Hepatocyte (in vitro differentiated cells): Measurements from ENCODE around the gene CD300A. TPM values are rescaled to one million over a fixed set of nuclear protein-coding genes. Genes with fewer than 3 reads are reported as not detected.

Experiments used
- DNase-seq: peaks from one replicate; pipeline ENCODE4 v3.0.0-alpha.2; 2016; ENCODE audit warnings: low spot score
- H2AFZ ChIP-seq: fragments of 200-600 bp; sonication (generic); 2 replicates; pipeline ENCODE4 v1.6.0; 2016; ENCODE audit warnings: antibody characterized with exemption, mild to moderate bottlenecking
- H3K27ac ChIP-seq: fragments of 200-600 bp; sonication (generic); 2 replicates; pipeline ENCODE4 v1.5.1; 2016; ENCODE audit warnings: mild to moderate bottlenecking
- H3K27me3 ChIP-seq: fragments of 200-600 bp; sonication (generic); 2 replicates; pipeline ENCODE4 v1.6.1; 2016
- H3K36me3 ChIP-seq: fragments of 200-600 bp; sonication (generic); replicated peaks from 2 replicates; pipeline ENCODE4 v1.5.1; 2016; ENCODE audit warnings: low read depth; ENCODE audit not compliant: insufficient read depth
- H3K4me1 ChIP-seq: fragments of 200-600 bp; sonication (generic); 2 replicates; pipeline ENCODE4 v1.5.1; 2016; ENCODE audit warnings: mild to moderate bottlenecking, moderate library complexity; ENCODE audit not compliant: insufficient read depth
- H3K4me2 ChIP-seq: fragments of 200-600 bp; sonication (generic); 2 replicates; pipeline ENCODE4 v1.6.0; 2016
- H3K4me3 ChIP-seq: fragments of 200-600 bp; sonication (generic); 2 replicates; pipeline ENCODE4 v1.5.1; 2016; ENCODE audit warnings: mild to moderate bottlenecking
- H3K79me2 ChIP-seq: fragments of 200-600 bp; sonication (generic); 2 replicates; pipeline ENCODE4 v1.6.0; 2017; ENCODE audit warnings: mild to moderate bottlenecking
- H3K9me2 ChIP-seq: fragments of 200-600 bp; sonication (generic); replicated peaks from 2 replicates; pipeline ENCODE4 v1.6.0; 2017; ENCODE audit warnings: mild to moderate bottlenecking; ENCODE audit not compliant: insufficient read depth
- H3K9me3 ChIP-seq: fragments of 200-600 bp; sonication (generic); 2 replicates; pipeline ENCODE4 v1.5.1; 2016; ENCODE audit warnings: low read depth, mild to moderate bottlenecking
- H4K20me1 ChIP-seq: fragments of 200-600 bp; sonication (generic); 2 replicates; pipeline ENCODE4 v1.6.0; 2016; ENCODE audit warnings: mild to moderate bottlenecking; ENCODE audit not compliant: insufficient read depth, poor library complexity, severe bottlenecking
- EZH2 ChIP-seq: fragments of 200-600 bp; sonication (generic); IDR thresholded peaks from 2 replicates; pipeline ENCODE4 v1.6.1; 2016; ENCODE audit warnings: antibody characterized with exemption, mild to moderate bottlenecking, borderline replicate concordance
- EZH2phosphoT487 ChIP-seq: fragments of 200-600 bp; sonication (generic); IDR thresholded peaks from one replicate; pipeline ENCODE4 v1.6.1; 2018; ENCODE audit warnings: antibody characterized with exemption, mild to moderate bottlenecking, low read depth, moderate library complexity; ENCODE audit not compliant: unreplicated experiment, severe bottlenecking
- WGBS: methylation state at CpG from one replicate; pipeline ENCODE4 v1.1.6; 2016; ENCODE audit warnings: low lambda C conversion rate; ENCODE audit errors: missing lambda C conversion rate; 5-methylcytosine and 5-hydroxymethylcytosine counted together
- polyA plus RNA-seq: library from polyadenylated mRNA; unstranded; fragments of >200 nt; fragmentation: Nextera tagmentation; extraction: Ambion mirVana; gene quantifications from 2 replicates; pipeline ENCODE4 v1.2.1, GENCODE V29; 2016
- total RNA-seq: library from RNA; depleted of rRNA; stranded (reverse); fragments of >200 nt; gene quantifications from 2 replicates; pipeline ENCODE4 v1.2.3, GENCODE V29; 2014
- TF ChIP-seq, protein P1 (sequence below): fragments of 200-600 bp; sonication (generic); IDR thresholded peaks from 2 replicates; pipeline ENCODE4 v1.5.1; 2016; ENCODE audit warnings: antibody characterized with exemption, mild to moderate bottlenecking; ENCODE audit not compliant: poor library complexity

The CD300A gene
- total and polyA plus RNA-seq, 2 experiments from 2014 or later: 0.22 to 1.1 TPM

DNA sequence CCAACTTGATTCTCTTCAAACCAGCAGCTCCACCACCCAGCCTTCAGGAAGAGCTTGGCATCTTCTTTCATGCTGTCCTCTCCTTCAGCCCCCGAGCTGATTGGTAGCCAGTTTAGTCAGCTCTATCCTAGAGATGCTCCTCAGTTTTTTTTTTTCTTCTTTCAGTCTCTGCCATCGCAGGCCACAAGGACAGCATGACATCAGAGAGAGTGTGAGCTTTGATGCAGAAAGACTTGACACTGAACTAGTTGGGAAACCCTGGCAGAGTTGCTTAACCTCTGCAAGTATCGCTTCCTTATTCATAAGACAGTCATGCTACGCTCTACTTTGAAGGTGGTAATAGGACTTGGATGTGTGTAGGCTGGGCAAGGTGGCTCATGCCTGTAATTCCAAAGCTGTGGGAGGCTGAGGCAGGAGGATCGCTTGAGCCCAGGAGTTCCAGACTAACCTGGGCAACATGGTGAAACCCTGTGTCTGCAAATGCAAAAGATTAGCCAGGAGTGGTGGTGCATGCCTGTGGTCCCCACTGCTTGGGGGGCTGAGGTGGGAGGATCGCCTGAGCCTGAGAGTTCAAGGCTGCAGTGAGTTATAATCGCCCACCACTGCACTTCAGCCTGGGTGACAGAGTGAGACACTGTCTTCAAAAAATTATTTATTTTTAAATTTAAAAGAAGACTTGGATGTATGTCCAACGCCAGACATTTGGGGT lies 62.2 kb downstream of the CD300A start:
- no peak overlapping the region for H3K4me2 ChIP-seq
- H3K9me3 ChIP-seq: no peaks in the 10 kb centered on the region
- DNase-seq: no peak
- no peaks in the 10 kb centered on the region for H3K4me1 ChIP-seq
- H4K20me1 ChIP-seq: no peaks in the 10 kb centered on the region
- H2AFZ ChIP-seq: no peak overlapping the region
- H3K36me3 ChIP-seq: no peaks in the 10 kb centered on the region
- no peak overlapping the region for H3K4me3 ChIP-seq
- no peaks in the 10 kb centered on the region for H3K9me2 ChIP-seq
- no peak overlapping the region for H3K27ac ChIP-seq
- 84% methylated on average over 8 of the region's 8 CpGs for WGBS
- no peaks in the 10 kb centered on the region for H3K79me2 ChIP-seq
- no peaks in the 10 kb centered on the region for H3K27me3 ChIP-seq
- TF ChIP-seq, protein P1, sequence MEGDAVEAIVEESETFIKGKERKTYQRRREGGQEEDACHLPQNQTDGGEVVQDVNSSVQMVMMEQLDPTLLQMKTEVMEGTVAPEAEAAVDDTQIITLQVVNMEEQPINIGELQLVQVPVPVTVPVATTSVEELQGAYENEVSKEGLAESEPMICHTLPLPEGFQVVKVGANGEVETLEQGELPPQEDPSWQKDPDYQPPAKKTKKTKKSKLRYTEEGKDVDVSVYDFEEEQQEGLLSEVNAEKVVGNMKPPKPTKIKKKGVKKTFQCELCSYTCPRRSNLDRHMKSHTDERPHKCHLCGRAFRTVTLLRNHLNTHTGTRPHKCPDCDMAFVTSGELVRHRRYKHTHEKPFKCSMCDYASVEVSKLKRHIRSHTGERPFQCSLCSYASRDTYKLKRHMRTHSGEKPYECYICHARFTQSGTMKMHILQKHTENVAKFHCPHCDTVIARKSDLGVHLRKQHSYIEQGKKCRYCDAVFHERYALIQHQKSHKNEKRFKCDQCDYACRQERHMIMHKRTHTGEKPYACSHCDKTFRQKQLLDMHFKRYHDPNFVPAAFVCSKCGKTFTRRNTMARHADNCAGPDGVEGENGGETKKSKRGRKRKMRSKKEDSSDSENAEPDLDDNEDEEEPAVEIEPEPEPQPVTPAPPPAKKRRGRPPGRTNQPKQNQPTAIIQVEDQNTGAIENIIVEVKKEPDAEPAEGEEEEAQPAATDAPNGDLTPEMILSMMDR: no peak
- no peak for TF ChIP-seq EZH2

DNA sequence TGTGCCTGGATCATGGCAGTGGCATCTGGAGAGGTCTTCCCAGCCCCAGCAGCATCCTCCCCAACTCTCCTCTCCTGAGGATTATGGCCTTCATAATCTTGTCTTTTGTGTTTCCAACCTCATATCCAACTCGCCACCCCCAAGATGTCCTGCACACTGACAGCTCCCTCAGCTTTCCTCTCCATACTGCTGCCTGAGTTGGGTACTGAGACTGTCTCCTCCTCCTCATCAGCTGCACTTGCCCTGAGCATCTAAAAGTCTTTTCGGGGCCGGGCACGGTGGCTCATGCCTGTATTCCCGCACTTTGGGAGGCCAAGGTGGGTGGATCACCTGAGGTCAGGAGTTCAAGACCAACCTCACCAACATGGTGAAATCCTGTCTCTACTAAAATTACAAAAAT lies 62.8 kb downstream of the CD300A start:
- H3K4me3 ChIP-seq: no peak overlapping the region
- 76% methylated on average over 5 of the region's 5 CpGs for WGBS
- no peaks in the 10 kb centered on the region for H4K20me1 ChIP-seq
- no peaks in the 10 kb centered on the region for H3K4me1 ChIP-seq
- H2AFZ ChIP-seq: no peak overlapping the region
- H3K4me2 ChIP-seq: no peak overlapping the region
- DNase-seq: no peak
- H3K9me3 ChIP-seq: no peaks in the 10 kb centered on the region
- TF ChIP-seq EZH2 (no peak), EZH2phosphoT487 (no peak)
- TF ChIP-seq, protein P1: no peak
- H3K79me2 ChIP-seq: no peaks in the 10 kb centered on the region
- no peak overlapping the region for H3K27ac ChIP-seq
- no peaks in the 10 kb centered on the region for H3K36me3 ChIP-seq
- no peaks in the 10 kb centered on the region for H3K9me2 ChIP-seq
- no peaks in the 10 kb centered on the region for H3K27me3 ChIP-seq

- no peaks in the 10 kb centered on the region for H3K9me2 ChIP-seq
- no peak overlapping the region for H3K4me2 ChIP-seq
- no peaks in the 10 kb centered on the region for H3K4me1 ChIP-seq
- DNase-seq: no peak
- H3K9me3 ChIP-seq: no peaks in the 10 kb centered on the region
- no peak for TF ChIP-seq EZH2phosphoT487
- TF ChIP-seq EZH2: no peak
- TF ChIP-seq, protein P1: no peak
- 86% methylated on average over 5 of the region's 5 CpGs for WGBS
- no peak overlapping the region for H2AFZ ChIP-seq
- H3K4me3 ChIP-seq: no peak overlapping the region
- H4K20me1 ChIP-seq: no peaks in the 10 kb centered on the region
- H3K27ac ChIP-seq: no peak overlapping the region
- H3K79me2 ChIP-seq: no peaks in the 10 kb centered on the region
- no peaks in the 10 kb centered on the region for H3K27me3 ChIP-seq
- no peaks in the 10 kb centered on the region for H3K36me3 ChIP-seq
Measured at GRCh38 chr17:74530831-74531150, 64.4 kb downstream of the CD300A start.
